SKM-1 treated with dmso at 0.1 percent for 144 hours (cell line): Measurements from ENCODE around the gene GFM1.
"Not testable (repeated sequence)": the region's sequence is repeated elsewhere in the genome, so short reads cannot be mapped to it uniquely, and the experiment has no call there.

Experiments
- DNase-seq: peaks from one replicate; lab custom pipeline; 2025; ENCODE audit not compliant: unreplicated experiment; lab: John Stamatoyannopoulos, UW

GFM1 gene

DNA sequence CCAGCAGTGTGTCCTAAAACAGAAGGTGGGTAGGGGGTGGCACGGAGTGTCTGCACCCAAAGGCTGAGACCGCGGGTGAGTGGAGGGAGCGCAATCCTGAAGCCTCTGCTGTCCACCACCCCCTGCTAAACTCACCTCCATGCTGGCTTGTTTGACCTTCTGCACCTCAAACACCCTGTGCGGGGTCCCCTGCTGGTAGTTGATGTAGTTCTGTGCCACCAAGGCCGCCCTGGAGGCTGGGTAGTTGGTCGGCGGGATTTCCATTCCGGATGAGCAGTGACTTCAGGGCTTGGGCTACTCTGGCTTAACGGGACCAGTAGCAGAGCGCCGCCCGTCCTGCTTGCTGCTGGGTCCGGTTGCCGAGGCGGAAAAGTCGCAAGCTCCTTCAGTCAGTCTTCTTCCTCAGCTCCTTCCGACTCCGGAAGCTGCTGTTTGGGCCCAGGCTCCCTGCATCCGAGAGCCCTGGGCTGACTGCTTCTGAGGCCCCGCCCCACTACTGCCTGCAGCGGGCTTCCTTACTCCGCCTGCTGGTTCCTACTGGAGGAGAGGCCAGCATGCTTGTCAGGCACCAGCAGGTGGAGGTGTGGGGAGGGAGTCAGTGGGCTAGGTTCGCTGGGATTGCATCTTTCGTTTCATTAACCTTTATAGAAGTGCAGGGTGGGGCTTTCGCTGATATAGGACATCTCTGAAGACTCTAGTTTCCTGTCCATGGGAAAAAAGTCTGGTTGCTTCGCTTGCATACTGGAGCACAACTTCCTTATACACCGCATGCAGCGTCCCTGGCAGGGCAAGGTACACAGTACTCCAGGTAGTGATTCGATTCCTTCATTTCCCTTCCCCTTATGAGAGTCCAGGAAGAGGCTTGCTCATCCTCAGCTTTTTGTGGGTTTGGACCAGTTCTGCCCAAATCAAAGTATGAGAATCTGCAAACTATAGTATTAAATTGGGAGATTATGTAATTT lies 28.2 kb downstream of the GFM1 start, which contains the start of gene LXN:
Gene LXN (minus strand): TSS at position 434 of the 962 bp plus-strand sequence. CDS start 170 bp downstream, at position 264.
- no peak for DNase-seq

DNA sequence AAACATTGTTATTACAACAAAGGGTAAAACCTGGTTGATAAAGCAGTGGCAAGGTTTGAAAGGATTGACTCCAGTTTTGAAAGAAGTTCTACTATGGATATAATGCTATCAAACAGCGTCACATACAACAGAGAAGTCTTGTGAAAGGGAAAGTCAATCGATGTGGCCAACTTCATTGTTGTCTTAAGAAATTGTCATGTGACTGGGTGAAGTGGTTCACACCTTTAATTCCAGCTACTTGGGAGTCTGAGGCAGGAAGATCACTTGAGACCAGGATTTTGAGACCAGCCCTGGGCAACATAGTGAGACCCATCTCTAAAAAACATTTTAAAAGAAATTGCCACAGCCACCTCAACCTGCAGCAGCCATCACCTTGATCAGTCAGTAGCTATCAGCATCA lies 34.4 kb downstream of the GFM1 start:
- DNase-seq: no peak

GRCh38 chr3:158679547-158680000 lies 35.2 kb downstream of the GFM1 start:
- DNase-seq: no peak

GRCh38 chr3:158680861-158681260 lies 36.5 kb downstream of the GFM1 start:
- no peak for DNase-seq

DNA sequence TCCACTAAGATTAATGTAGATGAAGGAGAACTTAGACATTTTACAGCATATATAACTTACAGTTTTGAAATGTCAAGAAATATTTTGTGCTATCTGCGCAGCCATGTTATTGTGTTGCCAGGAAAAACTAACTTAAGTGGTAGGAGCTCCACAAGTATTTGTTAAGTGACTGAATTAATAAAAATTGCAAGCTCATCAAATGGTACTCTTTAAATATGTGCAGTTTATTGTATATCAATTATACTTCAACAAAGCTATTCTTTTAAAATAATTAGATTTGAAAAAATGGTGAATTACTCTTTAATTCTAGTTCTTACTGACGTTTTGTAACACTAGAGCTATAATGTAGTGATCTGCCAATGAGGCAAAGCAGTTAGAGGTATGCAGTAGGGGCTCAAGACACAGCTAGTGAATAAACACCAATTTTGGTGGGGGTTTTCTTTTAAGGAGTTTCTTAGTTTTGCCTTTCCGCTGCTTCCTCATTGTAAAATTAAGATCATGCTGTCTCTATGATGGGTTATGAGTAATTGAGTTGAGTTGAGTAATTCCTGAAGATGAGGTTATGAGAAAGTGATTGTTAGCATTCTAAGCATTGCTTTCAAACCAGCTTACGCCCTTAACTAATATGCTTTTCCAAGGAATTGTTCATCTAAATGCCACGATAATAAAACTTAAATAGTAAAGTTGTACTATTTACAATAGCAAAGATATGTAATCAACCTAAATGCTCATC lies 39.1 kb downstream of the GFM1 start:
- DNase-seq: no peak

GRCh38 chr3:158685159-158685558 lies 40.8 kb downstream of the GFM1 start:
- no peak for DNase-seq

DNA sequence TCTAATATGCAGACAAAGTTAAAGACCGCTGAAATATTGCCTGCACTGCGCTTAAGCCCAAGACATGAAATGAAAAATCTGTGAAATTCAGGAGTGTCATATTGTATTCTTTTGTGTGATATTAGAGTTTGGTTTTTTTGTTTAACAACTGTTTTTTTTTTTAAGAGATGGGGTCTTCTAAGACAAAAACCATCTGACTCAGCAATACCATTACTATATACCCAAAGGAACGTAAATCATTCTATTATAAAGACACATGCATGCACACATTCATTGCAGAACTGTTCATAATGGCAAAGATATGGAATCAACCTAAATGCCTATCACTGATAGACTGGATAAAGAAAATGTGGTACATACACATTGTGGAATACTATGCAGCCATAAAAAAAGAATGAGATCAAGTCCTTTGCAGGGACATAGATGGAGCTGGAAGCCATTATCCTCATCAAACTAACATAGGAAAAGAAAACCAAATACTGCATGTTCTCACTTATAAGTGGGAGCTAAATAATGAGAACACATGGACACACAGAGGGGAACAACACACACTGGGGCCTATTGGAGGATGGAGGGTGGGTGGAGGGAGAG lies 49.6 kb downstream of the GFM1 start:
- DNase-seq: not testable (repeated sequence)

GRCh38 chr3:158696618-158697017 lies 52.3 kb downstream of the GFM1 start:
- no peak for DNase-seq

GRCh38 chr3:158700559-158700958 lies 56.2 kb downstream of the GFM1 start:
- no peak for DNase-seq

DNA sequence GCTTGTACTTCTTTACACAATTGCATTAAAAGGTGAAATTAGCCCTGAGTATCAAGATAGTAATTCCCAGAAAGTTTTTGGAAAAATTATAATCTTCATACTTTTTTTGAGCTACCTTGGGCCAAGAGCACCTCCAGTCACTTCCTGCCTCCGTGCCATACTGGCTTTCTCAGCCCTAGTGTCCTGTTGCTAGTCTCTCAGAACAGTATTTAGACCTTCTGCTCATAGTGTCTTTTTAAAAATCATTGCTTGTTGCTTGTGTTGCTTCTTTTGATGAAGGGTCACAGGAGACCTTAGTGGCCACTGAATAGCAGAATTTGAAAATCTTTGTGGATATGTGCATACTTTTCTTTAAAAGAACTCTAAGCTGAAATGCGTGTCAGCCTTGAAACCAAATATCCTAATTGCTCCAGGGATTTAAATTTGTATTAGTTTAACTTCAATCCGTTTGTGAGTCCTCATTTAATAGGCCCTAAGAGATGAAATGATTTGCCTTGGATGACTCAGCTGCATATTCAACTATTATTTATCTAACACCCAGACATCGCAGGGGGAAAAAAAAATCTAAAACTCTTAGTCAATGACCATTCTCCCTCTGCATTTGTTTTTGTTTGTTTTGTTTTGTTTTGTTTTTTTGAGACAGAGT lies 57.2 kb downstream of the GFM1 start:
- DNase-seq: no peak

DNA sequence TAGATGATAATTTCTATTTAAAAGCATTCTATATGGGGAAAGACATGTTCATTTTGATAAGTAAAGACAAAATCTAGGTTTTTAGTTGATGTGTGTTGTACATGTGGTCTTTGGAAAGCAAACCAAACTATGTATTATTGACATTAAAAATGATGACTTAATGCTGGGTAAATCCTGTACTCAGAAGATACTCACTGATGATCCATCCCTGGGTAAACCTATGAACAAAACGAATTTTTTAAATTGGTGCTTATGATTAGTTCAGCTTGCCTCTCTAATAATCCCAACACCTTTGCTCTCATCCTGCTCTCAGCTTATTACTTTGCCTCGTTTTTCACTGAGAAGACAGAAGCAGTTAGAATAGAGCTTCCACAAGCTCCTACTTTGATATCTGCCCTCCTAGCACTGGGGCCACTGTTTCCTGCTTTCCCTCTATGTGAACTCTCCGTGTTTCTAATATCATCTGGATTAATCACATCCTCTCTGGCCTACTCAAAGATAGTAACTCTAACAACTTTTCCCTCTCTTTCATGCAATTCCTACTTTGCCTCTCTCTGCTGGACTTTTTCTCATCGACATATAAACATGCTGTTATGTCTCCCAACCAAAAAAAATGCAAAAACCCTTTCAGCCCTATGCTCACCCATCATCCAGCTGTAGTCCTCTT lies 58.6 kb downstream of the GFM1 start:
- DNase-seq: no peak

- DNase-seq: no peak
Observed at GRCh38 chr3:158703566-158703965, 59.2 kb downstream of the GFM1 start.

GRCh38 chr3:158709666-158710083 lies 65.3 kb downstream of the GFM1 start:
- no peak for DNase-seq

DNA sequence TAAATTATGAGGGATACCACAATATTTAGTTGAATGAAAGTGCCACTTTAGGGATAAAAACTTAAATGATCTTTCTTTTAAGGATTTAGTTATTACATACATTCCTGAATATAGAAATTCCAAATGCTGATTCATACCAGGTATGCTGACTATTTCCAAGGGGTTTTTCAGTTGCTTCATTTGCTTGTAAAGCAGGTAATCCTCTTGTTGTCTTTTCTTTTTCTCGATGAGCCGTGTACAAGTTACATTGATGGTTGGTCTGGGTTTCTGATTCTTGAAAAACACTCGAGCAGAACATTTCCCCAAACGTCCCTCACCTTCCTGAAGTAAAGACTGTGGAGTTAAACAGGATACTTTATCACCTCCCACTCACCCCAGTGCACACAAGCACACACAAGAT lies 66.3 kb downstream of the GFM1 start:
- no peak for DNase-seq

GRCh38 chr3:158711886-158712285 lies 67.6 kb downstream of the GFM1 start:
- DNase-seq: no peak

- no peak for DNase-seq
Observed at GRCh38 chr3:158712443-158712842, 68.1 kb downstream of the GFM1 start.

DNA sequence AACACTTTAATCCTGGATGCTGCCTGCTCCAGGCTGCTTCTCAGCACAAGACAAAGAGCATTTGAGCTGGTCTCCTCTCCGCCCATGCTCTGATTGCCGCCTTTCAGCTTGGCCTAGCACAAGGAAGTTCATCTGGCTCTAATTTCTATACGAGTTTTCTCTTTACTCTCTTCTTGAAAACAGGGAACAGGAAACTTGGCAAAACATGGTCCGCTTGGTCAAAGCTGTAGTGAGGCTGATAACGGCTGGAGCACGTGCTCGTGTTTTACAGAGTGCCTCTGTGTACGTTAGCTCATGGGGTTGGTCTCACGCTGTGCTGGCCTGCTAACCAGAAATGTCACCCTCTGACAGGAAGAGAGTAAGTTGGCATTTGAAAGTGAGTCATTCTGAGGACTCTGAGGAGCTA lies 68.8 kb downstream of the GFM1 start:
- DNase-seq: no peak

- DNase-seq: no peak
Observed at GRCh38 chr3:158717576-158717975, 73.2 kb downstream of the GFM1 start.

- DNase-seq: no peak
Observed at GRCh38 chr3:158718490-158719170, 74.3 kb downstream of the GFM1 start.

GRCh38 chr3:158722108-158722507 lies 77.8 kb downstream of the GFM1 start:
- no peak for DNase-seq
